ENCODE measurements around the gene PTPRN.

The PTPRN gene

GRCh38 chr2:219308142-219309101, 779 bp downstream of the PTPRN start:
- peak; percentile 81 for DNase-seq
- Histone ChIP-seq H3K4me1 (no peaks in the 10 kb centered on the region; the same call in 1 of the 2 replicates), H3K36me3 (peaks cover 2% of the 10 kb centered on the region), H3K9me3 (no peaks in the 10 kb centered on the region), H3K4me3 (ENCODE audit: low read depth, low read length) (peak overlapping the region; percentile 85), H3K27me3 (no peaks in the 10 kb centered on the region)
- TF ChIP-seq CTCF (IDR thresholded peaks at IDR 0.05; ENCODE audit: low read depth, low read length): 0 out of 2 replicates have a peak, but pooled peaks have one; percentile 5

GRCh38 chr2:219306047-219306446, 3.2 kb downstream of the PTPRN start:
- no peaks in the 10 kb centered on the region for H3K9me3 ChIP-seq
- no peak for TF ChIP-seq CTCF (IDR thresholded peaks at IDR 0.05; ENCODE audit: low read depth, low read length)
- H3K4me3 ChIP-seq (ENCODE audit: low read depth, low read length): no peak overlapping the region
- H3K27me3 ChIP-seq: no peaks in the 10 kb centered on the region
- peaks cover 9% of the 10 kb centered on the region for H3K36me3 ChIP-seq
- no peaks in the 10 kb centered on the region; the same call in 1 of the 2 replicates for H3K4me1 ChIP-seq
- DNase-seq: no peak

- Histone ChIP-seq H3K36me3 (peaks cover 9% of the 10 kb centered on the region), H3K9me3 (no peaks in the 10 kb centered on the region), H3K27me3 (no peaks in the 10 kb centered on the region), H3K4me3 (ENCODE audit: low read depth, low read length) (no peak overlapping the region), H3K4me1 (no peaks in the 10 kb centered on the region; the same call in 1 of the 2 replicates)
- DNase-seq: no peak
- no peak for TF ChIP-seq CTCF (IDR thresholded peaks at IDR 0.05; ENCODE audit: low read depth, low read length)
Measured at GRCh38 chr2:219304223-219304622, 5.0 kb downstream of the PTPRN start.

- no peaks in the 10 kb centered on the region; the same call in 1 of the 2 replicates for H3K4me1 ChIP-seq
- no peak for DNase-seq
- H3K4me3 ChIP-seq (ENCODE audit: low read depth, low read length): no peak overlapping the region
- H3K27me3 ChIP-seq: no peaks in the 10 kb centered on the region
- peaks cover 9% of the 10 kb centered on the region for H3K36me3 ChIP-seq
- no peaks in the 10 kb centered on the region for H3K9me3 ChIP-seq
- TF ChIP-seq CTCF (IDR thresholded peaks at IDR 0.05; ENCODE audit: low read depth, low read length): no peak
Measured at GRCh38 chr2:219302412-219302968, 6.7 kb downstream of the PTPRN start.

GRCh38 chr2:219300022-219300421, 9.2 kb downstream of the PTPRN start:
- Histone ChIP-seq H3K27me3 (no peaks in the 10 kb centered on the region), H3K9me3 (no peaks in the 10 kb centered on the region), H3K4me3 (ENCODE audit: low read depth, low read length) (no peak overlapping the region), H3K4me1 (no peaks in the 10 kb centered on the region), H3K36me3 (peaks cover 16% of the 10 kb centered on the region)
- no peak for TF ChIP-seq CTCF (IDR thresholded peaks at IDR 0.05; ENCODE audit: low read depth, low read length)
- DNase-seq: no peak

GRCh38 chr2:219299372-219299760, 9.8 kb downstream of the PTPRN start:
- H3K27me3 ChIP-seq: no peaks in the 10 kb centered on the region
- no peaks in the 10 kb centered on the region for H3K4me1 ChIP-seq
- peaks cover 16% of the 10 kb centered on the region for H3K36me3 ChIP-seq
- H3K4me3 ChIP-seq (ENCODE audit: low read depth, low read length): no peak overlapping the region
- no peak for DNase-seq
- TF ChIP-seq CTCF (IDR thresholded peaks at IDR 0.05; ENCODE audit: low read depth, low read length): no peak
- H3K9me3 ChIP-seq: no peaks in the 10 kb centered on the region
